Endothelial cell of umbilical vein (primary cell): ENCODE measurements around the gene FILIP1L.

ENCODE experiments used
- CTCF ChIP-seq, 2 donors: IDR thresholded peaks; 1 replicate in 1 of 2; 2 replicates in 1 of 2; pipeline ENCODE4 v1.5.1; 2011; ENCODE audit warnings: low read length in 2 of 2, mild to moderate bottlenecking in 2 of 2, moderate library complexity in 2 of 2, control low read depth in 1 of 2, inconsistent platforms in 1 of 2, low read depth in 1 of 2; ENCODE audit not compliant: insufficient read depth in 1 of 2; ENCODE audit errors: extremely low read depth in 1 of 2
- EZH2 ChIP-seq: IDR thresholded peaks from 2 replicates; pipeline ENCODE4 v1.6.1; 2012; ENCODE audit warnings: borderline replicate concordance, low read depth, mild to moderate bottlenecking, moderate library complexity, low read length, inconsistent platforms; ENCODE audit not compliant: severe bottlenecking
- MAX ChIP-seq: IDR thresholded peaks from 2 replicates; pipeline ENCODE4 v1.6.1; 2011; ENCODE audit not compliant: insufficient read depth, insufficient read length
- POLR2A ChIP-seq: IDR thresholded peaks from 2 replicates; pipeline ENCODE4 v1.6.1; 2012; ENCODE audit warnings: low read depth, mild to moderate bottlenecking, control low read depth, low read length

- TF ChIP-seq EZH2 (no peak), CTCF (IDR thresholded peaks at IDR 0.05; ENCODE audit: extremely low read depth in 1 of 2, insufficient read depth in 1 of 2, low read depth in 1 of 2, low read length in 2 of 2) (no peak), POLR2A (no peak), MAX (no peak)
Observed at GRCh38 chr3:99981138-99981537, 133.2 kb downstream of the FILIP1L start.
